HCT116 (cell line): ENCODE results near the gene GRHL3.

Source experiments
- CEBPB ChIP-seq: IDR thresholded peaks from 2 replicates; pipeline ENCODE4 v1.6.1; 2012; ENCODE audit warnings: low read depth
- EGR1 ChIP-seq: IDR thresholded peaks from 2 replicates; pipeline ENCODE4 v1.6.1; 2012; ENCODE audit warnings: low read depth
- EZH2 ChIP-seq: fragments of 200-600 bp; sonication (generic); IDR thresholded peaks from 2 replicates; pipeline ENCODE4 v1.6.1; 2017; ENCODE audit warnings: antibody characterized with exemption, mixed run types
- EZH2phosphoT487 ChIP-seq: fragments of 200-600 bp; IDR thresholded peaks from 2 replicates; pipeline ENCODE4 v1.6.1; 2018; ENCODE audit warnings: antibody characterized with exemption, borderline replicate concordance
- MAX ChIP-seq: IDR thresholded peaks from 2 replicates; pipeline ENCODE4 v1.6.1; 2012
- POLR2A ChIP-seq: IDR thresholded peaks from 2 replicates; pipeline ENCODE4 v1.7.0; 2011; ENCODE audit warnings: borderline replicate concordance; ENCODE audit not compliant: insufficient read depth, insufficient read length; ENCODE audit errors: extremely low read depth
- POLR2AphosphoS5 ChIP-seq: IDR thresholded peaks from 2 replicates; pipeline ENCODE4 v1.6.1; 2011; ENCODE audit warnings: mild to moderate bottlenecking, low read depth, low read length, moderate library complexity
- RAD21 ChIP-seq: IDR thresholded peaks from 2 replicates; pipeline ENCODE4 v1.6.1; 2012; ENCODE audit warnings: low read depth, mild to moderate bottlenecking
- REST ChIP-seq: IDR thresholded peaks from 2 replicates; pipeline ENCODE4 v1.6.1; 2012; ENCODE audit warnings: low read depth
- SIN3A ChIP-seq: IDR thresholded peaks from 2 replicates; pipeline ENCODE4 v1.6.1; 2012; ENCODE audit warnings: low read depth
- TCF7L2 ChIP-seq: IDR thresholded peaks from 2 replicates; pipeline ENCODE4 v1.7.0; 2011; ENCODE audit warnings: borderline replicate concordance, inconsistent platforms; ENCODE audit not compliant: insufficient read depth, insufficient read length; ENCODE audit errors: extremely low read depth
- YY1 ChIP-seq: IDR thresholded peaks from 2 replicates; pipeline ENCODE4 v1.6.1; 2011; ENCODE audit warnings: low read length, low read depth, moderate library complexity, mild to moderate bottlenecking; ENCODE audit not compliant: insufficient replicate concordance; ENCODE audit errors: extremely low read depth
- TF ChIP-seq, protein P1 (sequence below), 3 experiments: fragments of 200-600 bp in 1 of 3; sonication (generic) in 1 of 3; IDR thresholded peaks in 2 of 3; conservative IDR thresholded peaks in 1 of 3; 2 replicates each; pipeline ENCODE4 v1.5.1; 2012 to 2017; ENCODE audit warnings: low read depth in 2 of 3, low read length in 2 of 3, antibody characterized with exemption in 1 of 3, borderline replicate concordance in 1 of 3, control low read depth in 1 of 3, mild to moderate bottlenecking in 1 of 3, mixed read lengths in 1 of 3, mixed run types in 1 of 3, moderate library complexity in 1 of 3; ENCODE audit not compliant: insufficient read depth in 1 of 3

DNA sequence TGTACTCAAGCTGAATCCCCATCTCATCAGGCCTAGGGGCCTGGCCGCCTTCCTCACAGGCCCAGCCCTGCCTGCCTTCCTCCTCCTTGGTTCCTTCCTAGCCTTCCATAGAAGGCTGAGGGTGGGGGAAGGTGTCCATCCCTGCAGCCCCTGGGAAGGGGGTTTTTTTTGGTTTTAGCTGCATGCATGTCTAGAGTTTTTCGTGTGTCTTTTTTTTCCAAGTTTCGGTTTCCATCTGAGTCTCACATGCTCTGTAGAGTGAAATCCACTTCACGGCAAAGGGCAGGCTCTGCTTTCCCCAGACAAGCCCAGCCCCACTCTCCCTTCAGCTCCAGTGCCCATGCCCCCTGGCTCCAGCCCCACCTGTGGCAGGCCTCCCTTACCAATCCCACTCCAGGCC is 32.1 kb downstream of the GRHL3 start:
- no peak for TF ChIP-seq EZH2
- TF ChIP-seq TCF7L2: no peak
- TF ChIP-seq, protein P1, sequence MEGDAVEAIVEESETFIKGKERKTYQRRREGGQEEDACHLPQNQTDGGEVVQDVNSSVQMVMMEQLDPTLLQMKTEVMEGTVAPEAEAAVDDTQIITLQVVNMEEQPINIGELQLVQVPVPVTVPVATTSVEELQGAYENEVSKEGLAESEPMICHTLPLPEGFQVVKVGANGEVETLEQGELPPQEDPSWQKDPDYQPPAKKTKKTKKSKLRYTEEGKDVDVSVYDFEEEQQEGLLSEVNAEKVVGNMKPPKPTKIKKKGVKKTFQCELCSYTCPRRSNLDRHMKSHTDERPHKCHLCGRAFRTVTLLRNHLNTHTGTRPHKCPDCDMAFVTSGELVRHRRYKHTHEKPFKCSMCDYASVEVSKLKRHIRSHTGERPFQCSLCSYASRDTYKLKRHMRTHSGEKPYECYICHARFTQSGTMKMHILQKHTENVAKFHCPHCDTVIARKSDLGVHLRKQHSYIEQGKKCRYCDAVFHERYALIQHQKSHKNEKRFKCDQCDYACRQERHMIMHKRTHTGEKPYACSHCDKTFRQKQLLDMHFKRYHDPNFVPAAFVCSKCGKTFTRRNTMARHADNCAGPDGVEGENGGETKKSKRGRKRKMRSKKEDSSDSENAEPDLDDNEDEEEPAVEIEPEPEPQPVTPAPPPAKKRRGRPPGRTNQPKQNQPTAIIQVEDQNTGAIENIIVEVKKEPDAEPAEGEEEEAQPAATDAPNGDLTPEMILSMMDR (IDR thresholded peaks at IDR 0.05 in 2 of 3, conservative IDR thresholded peaks at IDR 0.05 in 1 of 3; ENCODE audit: borderline replicate concordance in 1 of 3, insufficient read depth in 1 of 3, low read depth in 2 of 3, low read length in 2 of 3): no peak
- no peak for TF ChIP-seq RAD21
- no peak for TF ChIP-seq POLR2A
- no peak for TF ChIP-seq YY1
- TF ChIP-seq POLR2AphosphoS5: no peak
- TF ChIP-seq MAX: no peak
- no peak for TF ChIP-seq SIN3A
- no peak for TF ChIP-seq CEBPB
- TF ChIP-seq REST: no peak
- TF ChIP-seq EZH2phosphoT487: no peak
- TF ChIP-seq EGR1: no peak
